ENCODE data around the gene VPS51. TPM values are rescaled to one million over a fixed set of nuclear protein-coding genes. Genes with fewer than 3 reads are reported as not detected.
A peak's percentile ranks its signal among the peaks of the same experiment; 100 is the strongest.

The VPS51 gene
- total and polyA plus RNA-seq, 2 of the 13 experiments (the other 11 are each of a cell fraction or from before 2014, with no cell fraction given), result 76.3 to 90.6 TPM

- TF ChIP-seq ZNF333 (CRISPR knock-in tag; IDR thresholded peaks at IDR 0.05; ENCODE audit: borderline replicate concordance), result no peak
- TF ChIP-seq ZMAT3 (CRISPR knock-in tag; conservative IDR thresholded peaks at IDR 0.05), result no peak
- no peak for TF ChIP-seq MLLT10 (CRISPR knock-in tag; IDR thresholded peaks at IDR 0.05)
- 0 out of 2 replicates have a peak, but pooled peaks have one; percentile 32 for TF ChIP-seq RBFOX2 (IDR thresholded peaks at IDR 0.05; ENCODE audit: low read depth, low read length)
- TF ChIP-seq ZNF558 (CRISPR knock-in tag; IDR thresholded peaks at IDR 0.05; ENCODE audit: borderline replicate concordance), result no peak
- peak; percentile 33 for TF ChIP-seq AGO2 (optimal IDR thresholded peaks at IDR 0.05; ENCODE audit: low read depth, low read length)
- no peak for TF ChIP-seq ZGPAT (CRISPR knock-in tag; IDR thresholded peaks at IDR 0.05)
- TF ChIP-seq NFKBIZ (CRISPR knock-in tag; IDR thresholded peaks at IDR 0.05), result no peak
- ChIA-PET CTCF (ENCODE audit: low intra/inter-chr PET ratio, low total read pairs) (no interaction called here), POLR2A (interaction anchor here (2.6 kb wide), 1 partner anchor 11 kb away, joined by 8 read pairs; the partner anchor contains the start of gene NAALADL1)
- Histone ChIP-seq H3K4me1 (ENCODE audit: insufficient read depth, low read length) (peaks cover 6% of the 10 kb centered on the region), H3K9ac (ENCODE audit: insufficient read depth, low read depth, low read length) (no peak overlapping the region), H3K27ac (ENCODE audit: extremely low read length, insufficient read depth, low read length) (no peak overlapping the region), H3K36me3 (replicated peaks in 1 of 2; ENCODE audit: control insufficient read depth in 1 of 2, insufficient read depth in 2 of 2, low read length in 2 of 2) (peaks cover 3 to 18% of the 10 kb centered on the region in 2 experiments; a peak in 3 of 5 replicates), H3K79me2 (ENCODE audit: insufficient read depth, low read length) (no peaks in the 10 kb centered on the region), H3K4me2 (ENCODE audit: low read depth, low read length) (no peak overlapping the region), H3K4me3 (replicated peaks in 1 of 3; ENCODE audit: insufficient read depth in 1 of 3, low read depth in 2 of 3, low read length in 3 of 3) (no peak overlapping the region), H3K27me3 (ENCODE audit: control insufficient read depth in 1 of 2, insufficient read depth in 2 of 2, low read length in 2 of 2) (no peaks in the 10 kb centered on the region), H4K20me1 (ENCODE audit: insufficient read depth, low read length) (no peaks in the 10 kb centered on the region), H2AFZ (ENCODE audit: low read length) (no peak overlapping the region), H3K9me3 (ENCODE audit: low read length) (no peaks in the 10 kb centered on the region)
- ATAC-seq, result no peak
- 95% methylated on average over 49 of the region's 56 CpGs for WGBS (ENCODE audit: low lambda C conversion rate)
- no TSS peak for BruUV-seq (replicated peaks)
- intact Hi-C loops (cut with micrococcal nuclease; ENCODE audit: unreplicated experiment), result no loop called here
- in situ Hi-C loops (cut with HindIII; ENCODE audit: extremely low pct_ligation_motif_present, low pct_unique_long_range_greater_than_20kb), result no loop called here
- no peak for FAIRE-seq
- DNase-seq (ENCODE audit: low spot score), result no peak
These were observed 48.2 kb upstream of the VPS51 start for GRCh38 chr11:65047581-65048422.
